Measurements from ENCODE around the gene CD109.
A peak's percentile ranks its signal among the peaks of the same experiment; 100 is the strongest.

Gene CD109

GRCh38 chr6:73688351-73688750, 7.7 kb upstream of the CD109 start:
- DNase-seq (ENCODE audit: low read depth): no peak

GRCh38 chr6:73690056-73690455, 5.9 kb upstream of the CD109 start:
- DNase-seq (ENCODE audit: low read depth): no peak

DNA sequence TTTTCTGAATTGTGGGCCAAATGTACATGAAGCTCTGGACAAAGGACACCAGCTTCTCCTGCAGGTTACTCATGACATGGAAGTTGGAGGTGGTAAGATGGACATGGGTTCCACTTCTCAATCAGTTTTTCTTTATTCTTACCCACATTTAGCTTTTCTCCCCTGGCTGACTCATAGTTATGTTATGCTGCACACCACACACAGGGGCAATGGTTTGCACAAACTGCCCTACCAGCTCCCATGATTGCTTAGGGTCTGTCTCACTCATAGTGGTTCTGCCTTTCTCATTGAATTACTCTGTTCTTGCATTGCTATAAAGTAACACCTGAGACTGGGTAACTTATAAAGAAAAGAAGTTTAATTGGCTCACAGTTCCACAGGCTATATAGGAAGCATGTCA, 4.5 kb upstream of the CD109 start:
- peak; percentile 35 for DNase-seq (ENCODE audit: low read depth)

GRCh38 chr6:73694711-73695411, 1.1 kb upstream of the CD109 start:
- peak; percentile 72 for DNase-seq (ENCODE audit: low read depth)

GRCh38 chr6:73696966-73697655, 1.1 kb downstream of the CD109 start:
- no peak for DNase-seq (ENCODE audit: low read depth)

DNA sequence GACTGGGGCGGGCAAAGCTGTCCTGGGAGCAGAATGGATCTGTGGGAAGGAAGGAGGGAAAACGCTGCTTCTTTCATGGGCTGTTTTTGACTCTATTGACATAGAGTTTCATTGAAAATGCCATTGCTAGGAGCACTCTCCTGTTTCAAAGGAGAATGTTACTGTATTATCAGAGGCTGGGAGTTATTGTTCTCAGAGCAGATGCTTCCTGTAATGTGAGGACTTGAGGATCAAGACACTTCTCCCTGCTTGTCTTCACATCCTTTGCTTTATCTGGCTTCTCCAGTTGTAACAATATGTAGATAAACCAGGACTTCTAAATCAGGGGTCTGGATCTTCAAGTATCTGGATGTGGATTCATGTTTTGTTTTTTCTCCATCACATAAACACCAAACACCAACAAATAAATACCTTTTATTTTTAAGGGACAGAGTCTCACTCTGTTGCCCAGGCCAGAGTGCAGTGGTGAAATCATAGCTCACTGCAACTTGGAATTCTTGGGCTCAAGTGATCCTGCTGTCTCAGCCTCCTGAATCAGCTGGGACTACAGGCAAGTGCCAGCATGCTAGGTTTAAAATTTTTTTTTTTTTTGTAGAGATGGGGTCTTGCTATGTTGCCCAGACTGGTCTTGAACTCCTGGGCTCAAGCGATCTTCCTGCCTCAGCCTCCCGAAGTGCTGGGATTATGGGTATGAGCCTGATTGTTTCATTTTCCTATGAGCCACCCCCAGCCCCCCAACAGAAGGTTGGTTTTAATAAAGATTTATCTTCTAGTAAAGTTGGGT, 3.9 kb downstream of the CD109 start:
- no peak for DNase-seq (ENCODE audit: low read depth)

DNA sequence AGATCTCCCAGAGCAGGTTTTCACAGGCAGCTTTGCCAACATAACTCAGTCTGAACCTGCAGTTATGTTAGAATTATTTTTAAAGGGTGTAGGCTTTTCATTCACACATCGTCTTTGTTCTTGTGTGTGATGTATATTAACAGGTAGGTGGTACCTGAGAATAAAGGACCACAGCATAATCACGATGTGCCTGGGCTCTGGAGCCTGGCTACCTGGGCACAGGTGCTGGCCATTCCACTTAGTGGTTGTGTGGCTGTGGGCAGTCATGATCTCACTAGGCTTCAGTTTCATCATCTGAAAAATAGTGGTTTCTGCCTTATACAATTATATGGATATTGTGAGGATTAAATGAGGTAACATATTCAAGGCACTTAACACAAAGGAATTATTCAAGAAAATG, 6.4 kb downstream of the CD109 start:
- DNase-seq (ENCODE audit: low read depth): no peak

DNA sequence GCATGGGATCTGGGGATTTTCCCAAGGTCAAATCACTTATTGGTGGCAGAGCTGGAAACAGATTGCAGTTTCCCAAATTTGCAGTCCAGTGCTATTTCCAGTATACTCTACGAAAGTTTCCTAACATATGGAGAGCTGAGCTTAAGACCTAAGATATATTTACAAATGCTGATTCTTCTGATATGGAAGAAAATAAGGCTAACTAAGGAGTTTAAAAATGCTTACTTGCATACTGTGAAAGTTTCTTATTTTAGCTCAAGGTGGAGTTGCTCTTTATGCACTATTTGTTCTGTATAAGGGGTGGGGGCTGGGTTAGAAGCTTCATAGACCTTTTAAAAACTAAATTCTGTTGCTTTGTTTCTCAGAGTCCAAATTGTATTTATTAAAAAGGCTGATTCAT, 7.5 kb downstream of the CD109 start:
- DNase-seq (ENCODE audit: low read depth): no peak

DNA sequence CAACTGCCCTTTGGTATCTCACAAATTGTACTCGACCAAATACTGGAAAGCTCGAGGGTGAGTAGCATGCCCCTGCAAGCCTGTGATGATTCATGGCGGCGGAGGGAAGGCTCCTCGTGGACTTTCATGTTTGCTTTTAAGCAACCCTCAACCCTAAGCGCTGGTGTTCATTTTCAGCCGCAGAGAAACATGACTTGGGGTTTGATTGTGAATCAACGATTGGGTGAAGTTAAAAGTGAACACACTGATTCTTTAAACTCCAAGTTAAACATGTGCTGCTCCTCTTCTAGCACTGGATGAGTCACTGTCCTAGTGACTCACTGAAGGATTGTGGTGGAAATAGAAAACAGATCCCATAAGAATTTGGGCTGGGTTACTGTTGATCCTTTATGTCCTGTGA, 8.3 kb downstream of the CD109 start:
- DNase-seq (ENCODE audit: low read depth): peak; percentile 99

- no peak for DNase-seq (ENCODE audit: low read depth)
Observed at GRCh38 chr6:73704798-73705197, 8.8 kb downstream of the CD109 start.

GRCh38 chr6:73706971-73707370, 11.0 kb downstream of the CD109 start:
- DNase-seq (ENCODE audit: low read depth): no peak

DNA sequence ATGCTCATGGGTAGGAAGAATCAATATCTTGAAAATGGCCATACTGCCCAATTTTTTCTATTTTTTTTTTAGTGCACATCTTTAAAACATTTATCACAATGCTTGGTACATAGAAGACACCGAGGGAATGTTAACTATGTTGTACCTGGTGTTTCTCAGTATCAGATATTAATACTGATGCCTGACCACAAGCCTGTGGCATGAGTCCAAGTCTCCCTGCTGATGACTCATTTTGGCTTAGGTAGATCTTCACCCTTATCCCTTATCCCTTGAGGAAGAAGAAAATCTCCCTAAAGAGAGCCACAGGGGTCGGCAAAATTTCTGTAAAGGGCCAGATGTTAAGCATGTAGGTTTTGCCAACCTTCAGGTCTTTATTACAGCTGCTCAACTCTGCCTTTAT, 14.5 kb downstream of the CD109 start:
- peak; percentile 54 for DNase-seq (ENCODE audit: low read depth)

DNA sequence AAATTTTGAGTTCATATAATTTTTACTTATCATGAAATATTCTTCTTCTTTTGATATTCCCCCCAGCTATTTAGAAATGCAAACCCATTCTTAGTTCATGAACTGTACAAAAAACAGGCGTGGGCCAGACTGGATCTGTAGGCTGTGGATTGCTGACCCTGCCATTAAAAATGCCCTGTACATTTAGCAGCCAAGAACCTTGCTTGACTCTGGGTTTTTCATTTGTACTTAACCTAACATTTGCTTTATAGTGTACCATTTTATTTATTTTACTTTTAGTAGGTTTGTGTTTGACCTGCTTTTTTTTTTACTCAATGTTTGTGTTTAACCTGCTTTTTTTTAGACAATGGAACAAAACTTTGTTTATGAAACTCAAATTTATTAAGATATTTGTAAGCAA, 14.9 kb downstream of the CD109 start:
- no peak for DNase-seq (ENCODE audit: low read depth)

GRCh38 chr6:73712535-73713173, 16.7 kb downstream of the CD109 start:
- DNase-seq (ENCODE audit: low read depth): no peak

- peak; percentile 59 for DNase-seq (ENCODE audit: low read depth)
Observed at GRCh38 chr6:73713426-73714147, 17.6 kb downstream of the CD109 start.

GRCh38 chr6:73715111-73715508, 19.1 kb downstream of the CD109 start:
- peak; percentile 71 for DNase-seq (ENCODE audit: low read depth)

DNA sequence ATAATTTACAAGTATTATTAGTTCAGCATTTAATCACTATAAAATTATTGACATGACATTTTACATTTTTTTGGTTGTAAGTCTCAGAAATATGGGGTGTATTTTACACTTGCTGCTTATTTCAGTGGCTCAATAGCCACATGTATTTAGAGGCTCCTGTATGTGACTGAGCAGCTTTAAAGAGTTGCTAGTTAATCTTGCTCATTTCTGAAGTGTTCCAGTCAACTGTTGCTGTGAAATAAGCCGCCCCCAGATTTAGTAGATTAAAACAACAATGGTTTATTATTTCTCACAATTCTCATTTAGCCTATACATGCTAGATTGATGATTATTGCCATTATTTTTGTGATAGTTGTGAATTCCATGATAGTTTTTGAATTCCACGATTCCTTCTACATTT, 23.0 kb downstream of the CD109 start:
- no peak for DNase-seq (ENCODE audit: low read depth)

- DNase-seq (ENCODE audit: low read depth): peak; percentile 93
Observed at GRCh38 chr6:73722318-73723060, 26.5 kb downstream of the CD109 start.

DNA sequence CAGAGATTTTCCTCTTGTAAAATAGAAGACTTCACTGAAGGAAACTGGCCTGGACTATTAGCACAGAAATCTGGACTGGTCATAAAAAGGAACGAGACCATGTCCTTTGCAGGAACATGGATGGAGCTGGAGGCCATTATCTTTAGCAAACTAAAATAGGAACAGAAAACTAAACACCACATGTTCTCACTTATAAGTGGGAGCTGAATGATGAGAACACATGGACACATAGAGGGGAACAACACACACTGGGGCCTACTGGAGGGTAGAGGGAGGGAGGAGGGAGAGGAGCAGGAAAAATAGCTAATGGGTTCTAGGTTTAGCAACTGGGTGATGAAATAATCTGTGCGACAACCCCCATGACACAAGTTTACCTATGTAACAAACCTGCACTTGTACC, 27.5 kb downstream of the CD109 start:
- peak; percentile 26 for DNase-seq (ENCODE audit: low read depth)

DNA sequence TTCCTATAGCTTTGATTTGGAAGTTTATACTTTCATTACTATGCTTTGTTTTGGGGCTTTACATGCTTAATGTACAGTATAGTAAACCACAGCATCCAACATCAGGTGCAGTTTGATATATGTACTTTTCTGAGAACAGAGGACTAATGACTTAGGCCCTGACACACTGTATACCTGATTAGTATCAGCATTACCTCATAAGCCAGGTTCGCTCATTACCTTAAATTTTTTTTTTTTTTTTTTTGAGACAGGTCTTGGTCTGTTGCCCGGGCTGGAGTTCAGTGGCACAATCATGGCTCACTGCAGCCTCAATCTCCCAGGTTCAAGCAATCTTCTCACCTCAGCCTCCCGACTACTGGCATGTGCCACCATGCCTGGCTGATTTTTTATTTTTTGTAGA, 28.4 kb downstream of the CD109 start:
- DNase-seq (ENCODE audit: low read depth): no peak

GRCh38 chr6:73725192-73725591, 29.2 kb downstream of the CD109 start:
- peak; percentile 28 for DNase-seq (ENCODE audit: low read depth)

Data from EH (cell line).